HEK293 (cell line): ENCODE results near the gene PRRT1B.

Experiments used
- CTCF ChIA-PET: fragments of 350-600 bp; formaldehyde crosslinking; extraction: SDS; loops from one replicate; lab custom pipeline; 2021; ENCODE audit warnings: antibody characterized with exemption; lab: Yijun Ruan, JAX
- POLR2A ChIA-PET: fragments of 300-600 bp; formaldehyde crosslinking; extraction: SDS; loops from one replicate; lab custom pipeline; 2020; ENCODE audit warnings: antibody characterized with exemption, inconsistent platforms; lab: Yijun Ruan, JAX
- H3K27ac ChIP-seq: fragments of 200-500 bp; sonication (Bioruptor generic); 2 replicates; pipeline ENCODE4 v1.5.1; 2014; ENCODE audit warnings: low read depth, low read length, control low read depth, inconsistent platforms; ENCODE audit errors: extremely low read depth
- H3K36me3 ChIP-seq, 2 experiments: fragments of 200-500 bp in 1 of 2; sonication (Bioruptor generic) in 1 of 2; 1 replicate in 1 of 2; 2 replicates in 1 of 2; pipeline ENCODE4 v1.5.1; 2014 to 2017; ENCODE audit warnings: inconsistent platforms in 2 of 2, low read length in 2 of 2; ENCODE audit not compliant: control insufficient read depth in 2 of 2, insufficient read depth in 1 of 2
- H3K4me1 ChIP-seq: fragments of 200-500 bp; sonication (Bioruptor generic); 2 replicates; pipeline ENCODE4 v1.5.1; 2014; ENCODE audit warnings: mild to moderate bottlenecking, low read length, inconsistent platforms; ENCODE audit not compliant: control insufficient read depth, insufficient read depth
- H3K4me3 ChIP-seq: 2 replicates; pipeline ENCODE4 v1.5.1; 2011; ENCODE audit warnings: low read depth, mild to moderate bottlenecking, control low read depth, low read length, moderate library complexity
- H3K9me3 ChIP-seq: fragments of 200-500 bp; sonication (Bioruptor generic); 2 replicates; pipeline ENCODE4 v1.5.1; 2014; ENCODE audit warnings: low read depth, low read length, inconsistent platforms; ENCODE audit not compliant: control insufficient read depth, insufficient read depth
- EGR2 ChIP-seq: fragments of 450-650 bp; formaldehyde crosslinking; IDR thresholded peaks from 2 replicates; pipeline ENCODE4 v1.5.1; 2016; ENCODE audit warnings: low read depth, missing biosample characterization, missing genetic modification characterization
- HOXD13 ChIP-seq: sonication (generic); formaldehyde crosslinking; IDR thresholded peaks from 2 replicates; pipeline ENCODE4 v1.8.0; 2022; ENCODE audit warnings: missing genetic modification reagents, borderline replicate concordance
- REPIN1 ChIP-seq: fragments of 450-650 bp; formaldehyde crosslinking; IDR thresholded peaks from 2 replicates; pipeline ENCODE4 v1.5.1; 2017; ENCODE audit warnings: missing biosample characterization, missing genetic modification characterization, low read depth
- SCRT2 ChIP-seq: fragments of 450-650 bp; formaldehyde crosslinking; IDR thresholded peaks from 2 replicates; pipeline ENCODE4 v1.5.1; 2016; ENCODE audit warnings: missing biosample characterization, missing genetic modification characterization
- ZFHX2 ChIP-seq: fragments of 450-650 bp; formaldehyde crosslinking; conservative IDR thresholded peaks from 2 replicates; pipeline ENCODE4 v1.5.1; 2016; ENCODE audit warnings: missing biosample characterization, missing genetic modification characterization
- ZNF19 ChIP-seq: fragments of 450-650 bp; formaldehyde crosslinking; IDR thresholded peaks from 2 replicates; pipeline ENCODE4; 2016; ENCODE audit warnings: missing biosample characterization, missing genetic modification characterization, low read depth
- ZNF341 ChIP-seq: fragments of 450-650 bp; formaldehyde crosslinking; IDR thresholded peaks from 2 replicates; pipeline ENCODE4; 2016; ENCODE audit warnings: low read depth, missing biosample characterization, missing genetic modification characterization
- ZNF366 ChIP-seq: fragments of 450-650 bp; formaldehyde crosslinking; conservative IDR thresholded peaks from 2 replicates; pipeline ENCODE4 v1.5.1; 2016; ENCODE audit warnings: missing biosample characterization, missing genetic modification characterization
- ZNF416 ChIP-seq: fragments of 450-650 bp; formaldehyde crosslinking; IDR thresholded peaks from 2 replicates; pipeline ENCODE4 v1.5.1; 2016; ENCODE audit warnings: missing biosample characterization, missing genetic modification characterization
- ZNF529 ChIP-seq: fragments of 450-650 bp; formaldehyde crosslinking; IDR thresholded peaks from 2 replicates; pipeline ENCODE4 v1.5.1; 2017; ENCODE audit warnings: missing genetic modification characterization, missing biosample characterization; ENCODE audit not compliant: insufficient replicate concordance
- ZNF777 ChIP-seq: fragments of 450-650 bp; formaldehyde crosslinking; IDR thresholded peaks from 2 replicates; pipeline ENCODE4 v1.5.1; 2017; ENCODE audit warnings: missing biosample characterization, missing genetic modification characterization, borderline replicate concordance
- ZNF843 ChIP-seq: fragments of 450-650 bp; formaldehyde crosslinking; IDR thresholded peaks from 2 replicates; pipeline ENCODE4 v1.5.1; 2016; ENCODE audit warnings: missing biosample characterization, missing genetic modification characterization
- TF ChIP-seq, protein P1 (sequence below): fragments of 450-650 bp; formaldehyde crosslinking; IDR thresholded peaks from 2 replicates; pipeline ENCODE4; 2016; ENCODE audit warnings: missing biosample characterization, missing genetic modification characterization
- TF ChIP-seq, protein P2 (sequence below): fragments of 450-650 bp; formaldehyde crosslinking; optimal IDR thresholded peaks from 2 replicates; pipeline ENCODE3; 2016; ENCODE audit warnings: missing biosample characterization, mild to moderate bottlenecking, missing genetic modification characterization
- TF ChIP-seq, protein P3 (sequence below): fragments of 450-650 bp; formaldehyde crosslinking; IDR thresholded peaks from 2 replicates; pipeline ENCODE4 v1.5.1; 2016; ENCODE audit warnings: missing biosample characterization, missing genetic modification characterization, borderline replicate concordance
- TF ChIP-seq, protein P4 (sequence below): fragments of 450-650 bp; formaldehyde crosslinking; IDR thresholded peaks from 2 replicates; pipeline ENCODE4 v1.5.1; 2016; ENCODE audit warnings: missing biosample characterization, missing genetic modification characterization
- TF ChIP-seq, protein P5 (sequence below): fragments of 450-650 bp; IDR thresholded peaks from 2 replicates; pipeline ENCODE4 v1.5.1; 2018; ENCODE audit warnings: missing biosample characterization, mild to moderate bottlenecking, missing genetic modification characterization

PRRT1B gene

DNA sequence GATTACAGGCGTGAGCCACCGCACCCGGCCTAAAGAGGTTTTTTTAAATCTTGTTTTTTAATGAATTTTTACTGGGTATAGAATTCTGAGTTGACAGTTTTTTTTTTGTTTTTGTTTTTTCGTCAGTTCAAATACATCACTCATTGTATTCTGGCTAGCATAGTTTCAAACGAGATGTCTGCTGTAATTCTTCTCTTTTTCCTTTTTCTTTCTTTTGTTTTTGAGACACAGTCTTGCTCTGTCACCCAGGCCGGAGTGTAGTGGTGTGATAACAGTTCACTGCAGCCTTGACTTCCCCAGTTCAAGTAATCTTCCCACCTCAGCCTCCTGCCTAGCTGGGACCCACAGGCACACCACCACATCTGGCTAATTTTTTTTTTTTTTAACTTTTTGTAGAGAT is 2.2 kb upstream of the PRRT1B start (continued):
- TF ChIP-seq ZNF843 (tag by site-specific recombination) (no peak), REPIN1 (tag by site-specific recombination) (no peak; the same call in 1 of the 2 replicates), SCRT2 (no peak), ZNF366 (no peak), ZNF529 (tag by site-specific recombination) (peak; percentile 79), ZNF341 (tag by site-specific recombination) (no peak), HOXD13 (no peak), ZNF416 (tag by site-specific recombination) (no peak)
- TF ChIP-seq, protein P1, sequence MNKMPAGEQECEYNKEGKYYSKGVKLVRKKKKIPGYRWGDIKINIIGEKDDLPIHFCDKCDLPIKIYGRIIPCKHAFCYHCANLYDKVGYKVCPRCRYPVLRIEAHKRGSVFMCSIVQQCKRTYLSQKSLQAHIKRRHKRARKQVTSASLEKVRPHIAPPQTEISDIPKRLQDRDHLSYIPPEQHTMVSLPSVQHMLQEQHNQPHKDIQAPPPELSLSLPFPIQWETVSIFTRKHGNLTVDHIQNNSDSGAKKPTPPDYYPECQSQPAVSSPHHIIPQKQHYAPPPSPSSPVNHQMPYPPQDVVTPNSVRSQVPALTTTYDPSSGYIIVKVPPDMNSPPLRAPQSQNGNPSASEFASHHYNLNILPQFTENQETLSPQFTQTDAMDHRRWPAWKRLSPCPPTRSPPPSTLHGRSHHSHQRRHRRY (tag by site-specific recombination), result no peak
- TF ChIP-seq, protein P2, sequence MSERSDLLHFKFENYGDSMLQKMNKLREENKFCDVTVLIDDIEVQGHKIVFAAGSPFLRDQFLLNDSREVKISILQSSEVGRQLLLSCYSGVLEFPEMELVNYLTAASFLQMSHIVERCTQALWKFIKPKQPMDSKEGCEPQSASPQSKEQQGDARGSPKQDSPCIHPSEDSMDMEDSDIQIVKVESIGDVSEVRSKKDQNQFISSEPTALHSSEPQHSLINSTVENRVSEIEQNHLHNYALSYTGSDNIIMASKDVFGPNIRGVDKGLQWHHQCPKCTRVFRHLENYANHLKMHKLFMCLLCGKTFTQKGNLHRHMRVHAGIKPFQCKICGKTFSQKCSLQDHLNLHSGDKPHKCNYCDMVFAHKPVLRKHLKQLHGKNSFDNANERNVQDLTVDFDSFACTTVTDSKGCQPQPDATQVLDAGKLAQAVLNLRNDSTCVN, result no peak
- TF ChIP-seq, protein P3, sequence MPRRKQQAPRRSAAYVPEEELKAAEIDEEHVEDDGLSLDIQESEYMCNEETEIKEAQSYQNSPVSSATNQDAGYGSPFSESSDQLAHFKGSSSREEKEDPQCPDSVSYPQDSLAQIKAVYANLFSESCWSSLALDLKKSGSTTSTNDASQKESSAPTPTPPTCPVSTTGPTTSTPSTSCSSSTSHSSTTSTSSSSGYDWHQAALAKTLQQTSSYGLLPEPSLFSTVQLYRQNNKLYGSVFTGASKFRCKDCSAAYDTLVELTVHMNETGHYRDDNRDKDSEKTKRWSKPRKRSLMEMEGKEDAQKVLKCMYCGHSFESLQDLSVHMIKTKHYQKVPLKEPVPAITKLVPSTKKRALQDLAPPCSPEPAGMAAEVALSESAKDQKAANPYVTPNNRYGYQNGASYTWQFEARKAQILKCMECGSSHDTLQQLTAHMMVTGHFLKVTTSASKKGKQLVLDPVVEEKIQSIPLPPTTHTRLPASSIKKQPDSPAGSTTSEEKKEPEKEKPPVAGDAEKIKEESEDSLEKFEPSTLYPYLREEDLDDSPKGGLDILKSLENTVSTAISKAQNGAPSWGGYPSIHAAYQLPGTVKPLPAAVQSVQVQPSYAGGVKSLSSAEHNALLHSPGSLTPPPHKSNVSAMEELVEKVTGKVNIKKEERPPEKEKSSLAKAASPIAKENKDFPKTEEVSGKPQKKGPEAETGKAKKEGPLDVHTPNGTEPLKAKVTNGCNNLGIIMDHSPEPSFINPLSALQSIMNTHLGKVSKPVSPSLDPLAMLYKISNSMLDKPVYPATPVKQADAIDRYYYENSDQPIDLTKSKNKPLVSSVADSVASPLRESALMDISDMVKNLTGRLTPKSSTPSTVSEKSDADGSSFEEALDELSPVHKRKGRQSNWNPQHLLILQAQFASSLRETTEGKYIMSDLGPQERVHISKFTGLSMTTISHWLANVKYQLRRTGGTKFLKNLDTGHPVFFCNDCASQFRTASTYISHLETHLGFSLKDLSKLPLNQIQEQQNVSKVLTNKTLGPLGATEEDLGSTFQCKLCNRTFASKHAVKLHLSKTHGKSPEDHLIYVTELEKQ (tag by site-specific recombination), result peak; percentile 55; the same call in 1 of the 2 replicates
- TF ChIP-seq, protein P4, sequence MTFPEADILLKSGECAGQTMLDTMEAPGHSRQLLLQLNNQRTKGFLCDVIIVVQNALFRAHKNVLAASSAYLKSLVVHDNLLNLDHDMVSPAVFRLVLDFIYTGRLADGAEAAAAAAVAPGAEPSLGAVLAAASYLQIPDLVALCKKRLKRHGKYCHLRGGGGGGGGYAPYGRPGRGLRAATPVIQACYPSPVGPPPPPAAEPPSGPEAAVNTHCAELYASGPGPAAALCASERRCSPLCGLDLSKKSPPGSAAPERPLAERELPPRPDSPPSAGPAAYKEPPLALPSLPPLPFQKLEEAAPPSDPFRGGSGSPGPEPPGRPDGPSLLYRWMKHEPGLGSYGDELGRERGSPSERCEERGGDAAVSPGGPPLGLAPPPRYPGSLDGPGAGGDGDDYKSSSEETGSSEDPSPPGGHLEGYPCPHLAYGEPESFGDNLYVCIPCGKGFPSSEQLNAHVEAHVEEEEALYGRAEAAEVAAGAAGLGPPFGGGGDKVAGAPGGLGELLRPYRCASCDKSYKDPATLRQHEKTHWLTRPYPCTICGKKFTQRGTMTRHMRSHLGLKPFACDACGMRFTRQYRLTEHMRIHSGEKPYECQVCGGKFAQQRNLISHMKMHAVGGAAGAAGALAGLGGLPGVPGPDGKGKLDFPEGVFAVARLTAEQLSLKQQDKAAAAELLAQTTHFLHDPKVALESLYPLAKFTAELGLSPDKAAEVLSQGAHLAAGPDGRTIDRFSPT (tag by site-specific recombination), result no peak

DNA sequence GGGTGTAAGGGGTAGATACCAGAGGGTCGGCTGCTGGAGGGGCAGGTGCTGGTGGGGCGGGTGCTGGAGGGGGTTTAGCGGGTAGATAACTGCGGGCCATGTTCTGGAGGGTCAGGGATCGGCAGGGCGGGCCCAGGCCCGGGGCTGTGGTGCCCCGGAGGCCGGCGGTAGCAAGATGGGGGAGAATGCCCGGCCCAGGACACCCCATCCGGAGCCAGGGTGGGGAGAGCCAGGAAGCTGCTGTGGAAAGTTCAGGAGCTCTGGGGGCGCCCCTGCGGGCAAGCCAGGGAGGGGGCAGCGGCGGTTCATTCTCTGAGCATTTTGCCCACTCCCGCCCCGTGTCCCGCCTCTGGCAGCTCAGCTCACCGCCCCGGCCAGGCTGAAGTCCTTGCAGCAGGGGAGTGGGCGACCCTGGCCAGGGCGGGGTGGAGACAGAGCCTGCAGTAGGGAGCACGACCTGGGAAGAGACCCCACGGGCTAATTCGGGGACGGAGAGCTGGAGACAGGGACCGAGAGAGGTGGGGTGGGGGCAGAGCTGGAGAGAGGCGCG is 538 bp downstream of the PRRT1B start:
- POLR2A ChIA-PET, result interaction anchor here (0.6 to 1.7 kb wide), 5 partner anchors 14 to 229 kb away, joined by 3 to 7 read pairs (median 4); no protein-coding TSS in a partner anchor
- Histone ChIP-seq H3K9me3 (no peaks in the 10 kb centered on the region), H3K4me3 (peak overlapping the region; percentile 28), H3K27ac (peak overlapping the region; percentile 22; the same call in 1 of the 2 replicates), H3K36me3 (no peaks in the 10 kb centered on the region), H3K4me1 (0 out of 2 replicates have a peak, but pooled peaks cover 3% of the 10 kb centered on the region)
- CTCF ChIA-PET, result interaction anchor here (0.7 to 1.2 kb wide), 3 partner anchors 46 to 205 kb away, joined by 3 to 4 read pairs (median 4); no protein-coding TSS in a partner anchor
- TF ChIP-seq ZFHX2 (tag by site-specific recombination) (peak; percentile 76), ZNF19 (no peak), EGR2 (tag by site-specific recombination) (peak; percentile 63), ZNF777 (tag by site-specific recombination) (peak; percentile 64; the same call in 1 of the 2 replicates)
- TF ChIP-seq, protein P5, sequence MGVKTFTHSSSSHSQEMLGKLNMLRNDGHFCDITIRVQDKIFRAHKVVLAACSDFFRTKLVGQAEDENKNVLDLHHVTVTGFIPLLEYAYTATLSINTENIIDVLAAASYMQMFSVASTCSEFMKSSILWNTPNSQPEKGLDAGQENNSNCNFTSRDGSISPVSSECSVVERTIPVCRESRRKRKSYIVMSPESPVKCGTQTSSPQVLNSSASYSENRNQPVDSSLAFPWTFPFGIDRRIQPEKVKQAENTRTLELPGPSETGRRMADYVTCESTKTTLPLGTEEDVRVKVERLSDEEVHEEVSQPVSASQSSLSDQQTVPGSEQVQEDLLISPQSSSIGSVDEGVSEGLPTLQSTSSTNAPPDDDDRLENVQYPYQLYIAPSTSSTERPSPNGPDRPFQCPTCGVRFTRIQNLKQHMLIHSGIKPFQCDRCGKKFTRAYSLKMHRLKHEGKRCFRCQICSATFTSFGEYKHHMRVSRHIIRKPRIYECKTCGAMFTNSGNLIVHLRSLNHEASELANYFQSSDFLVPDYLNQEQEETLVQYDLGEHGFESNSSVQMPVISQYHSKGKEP (tag by site-specific recombination), result no peak
